Neural progenitor cell (in vitro differentiated cells): ENCODE results near the gene BEGAIN. TPM values are rescaled to one million over a fixed set of nuclear protein-coding genes. Genes with fewer than 3 reads are reported as not detected.

Experiments used
- DNase-seq: peaks from one replicate; pipeline ENCODE4 v3.0.0-alpha.2; 2016; ENCODE audit warnings: low spot score
- H2AFZ ChIP-seq: fragments of 200-600 bp; sonication (generic); replicated peaks from 2 replicates; pipeline ENCODE4 v1.6.1; 2016; ENCODE audit warnings: antibody characterized with exemption
- H3F3A ChIP-seq: fragments of 200-600 bp; sonication (generic); 2 replicates; pipeline ENCODE4 v1.6.1; 2016; ENCODE audit warnings: antibody characterized with exemption, low read depth
- H3K27ac ChIP-seq: fragments of 200-600 bp; sonication (generic); 2 replicates; pipeline ENCODE4 v1.5.1; 2016; ENCODE audit warnings: mild to moderate bottlenecking
- H3K27me3 ChIP-seq: fragments of 200-600 bp; sonication (generic); 2 replicates; pipeline ENCODE4 v1.6.1; 2016; ENCODE audit warnings: mild to moderate bottlenecking, moderate library complexity
- H3K36me3 ChIP-seq: fragments of 200-600 bp; sonication (generic); 2 replicates; pipeline ENCODE4 v1.5.1; 2016
- H3K4me1 ChIP-seq: fragments of 200-600 bp; sonication (generic); 2 replicates; pipeline ENCODE4 v1.6.1; 2016; ENCODE audit warnings: mixed run types
- H3K4me2 ChIP-seq: fragments of 200-600 bp; sonication (generic); 2 replicates; pipeline ENCODE4 v1.6.1; 2016
- H3K4me3 ChIP-seq: fragments of 200-600 bp; sonication (generic); 2 replicates; pipeline ENCODE4 v1.5.1; 2016
- H3K79me2 ChIP-seq: fragments of 200-600 bp; sonication (generic); 2 replicates; pipeline ENCODE4 v1.6.1; 2016; ENCODE audit warnings: low read depth
- H3K9ac ChIP-seq: fragments of 200-600 bp; sonication (generic); 2 replicates; pipeline ENCODE4 v1.6.1; 2016
- H3K9me3 ChIP-seq: fragments of 200-600 bp; sonication (generic); 2 replicates; pipeline ENCODE4 v1.5.1; 2016; ENCODE audit warnings: low read depth
- H4K20me1 ChIP-seq: fragments of 200-600 bp; sonication (generic); 2 replicates; pipeline ENCODE4 v1.6.1; 2016; ENCODE audit warnings: low read depth
- H3K27ac Mint-ChIP-seq: 3 replicates; pipeline ENCODE4 v1.8.0; 2021; ENCODE audit warnings: mixed read lengths
- H3K27me3 Mint-ChIP-seq: 2 replicates; pipeline ENCODE4 v1.8.0; 2022; ENCODE audit warnings: low read depth, mild to moderate bottlenecking, inconsistent platforms, moderate library complexity, mixed read lengths; ENCODE audit not compliant: insufficient read depth
- H3K36me3 Mint-ChIP-seq: 3 replicates; pipeline ENCODE4 v1.8.0; 2021; ENCODE audit warnings: mixed read lengths
- H3K4me1 Mint-ChIP-seq: 3 replicates; pipeline ENCODE4 v1.8.0; 2021; ENCODE audit warnings: mixed read lengths
- H3K4me3 Mint-ChIP-seq: 3 replicates; pipeline ENCODE4 v1.8.0; 2021; ENCODE audit warnings: mild to moderate bottlenecking, moderate library complexity, mixed read lengths
- H3K9me3 Mint-ChIP-seq: 3 replicates; pipeline ENCODE4 v1.8.0; 2020; ENCODE audit warnings: mixed read lengths
- CTCF ChIP-seq: fragments of 200-600 bp; sonication (generic); IDR thresholded peaks from 2 replicates; pipeline ENCODE4 v1.5.1; 2017; ENCODE audit warnings: antibody characterized with exemption, mild to moderate bottlenecking
- EZH2 ChIP-seq: fragments of 200-600 bp; sonication (generic); IDR thresholded peaks from 2 replicates; pipeline ENCODE4 v1.6.1; 2017; ENCODE audit warnings: antibody characterized with exemption, mild to moderate bottlenecking, moderate library complexity
- EZH2phosphoT487 ChIP-seq: fragments of 200-600 bp; sonication (generic); IDR thresholded peaks from 2 replicates; pipeline ENCODE4 v1.6.1; 2017; ENCODE audit warnings: antibody characterized with exemption
- total RNA-seq: library from RNA; depleted of rRNA; stranded (reverse); fragments of >200 nt; gene quantifications from 2 replicates; pipeline ENCODE4 v1.2.3, GENCODE V29; 2015; ENCODE audit warnings: low replicate concordance

Gene BEGAIN
- total RNA-seq, 1 donor from 2014 or later, result 4.0 TPM

- Mint-ChIP-seq H3K36me3 (no peaks in the 10 kb centered on the region), H3K9me3 (no peaks in the 10 kb centered on the region), H3K27me3 (peaks cover 6% of the 10 kb centered on the region), H3K4me3 (no peak overlapping the region), H3K27ac (no peak overlapping the region), H3K4me1 (peaks cover 10% of the 10 kb centered on the region)
- no peaks in the 10 kb centered on the region for H4K20me1 ChIP-seq
- no peaks in the 10 kb centered on the region for H3K9me3 ChIP-seq
- H3K36me3 ChIP-seq, result no peaks in the 10 kb centered on the region
- no peak overlapping the region for H3K4me3 ChIP-seq
- no peaks in the 10 kb centered on the region for H3F3A ChIP-seq
- H3K27ac ChIP-seq, result no peak overlapping the region
- TF ChIP-seq EZH2phosphoT487, result no peak
- no peak for TF ChIP-seq CTCF
- TF ChIP-seq EZH2, result no peak
- no peaks in the 10 kb centered on the region for H3K27me3 ChIP-seq
- no peak for DNase-seq
- peaks cover 12% of the 10 kb centered on the region for H3K4me1 ChIP-seq
- H3K9ac ChIP-seq, result no peak overlapping the region
- no peak overlapping the region for H3K4me2 ChIP-seq
- H3K79me2 ChIP-seq, result no peaks in the 10 kb centered on the region
- no peak overlapping the region for H2AFZ ChIP-seq
Measured at GRCh38 chr14:100530270-100531072, 56.7 kb downstream of the BEGAIN start.

- H3K9me3 Mint-ChIP-seq, result no peaks in the 10 kb centered on the region
- no peak overlapping the region for H3K9ac ChIP-seq
- no peaks in the 10 kb centered on the region for H3K36me3 Mint-ChIP-seq
- no peaks in the 10 kb centered on the region for H3K9me3 ChIP-seq
- no peak overlapping the region for H2AFZ ChIP-seq
- no peak overlapping the region for H3K27ac ChIP-seq
- H3F3A ChIP-seq, result no peaks in the 10 kb centered on the region
- peaks cover 9% of the 10 kb centered on the region for H3K4me1 Mint-ChIP-seq
- no peaks in the 10 kb centered on the region for H4K20me1 ChIP-seq
- no peak overlapping the region for H3K4me2 ChIP-seq
- no peaks in the 10 kb centered on the region for H3K79me2 ChIP-seq
- TF ChIP-seq EZH2phosphoT487 (no peak), EZH2 (no peak), CTCF (no peak)
- no peaks in the 10 kb centered on the region for H3K27me3 ChIP-seq
- no peak overlapping the region for H3K4me3 Mint-ChIP-seq
- no peak overlapping the region for H3K4me3 ChIP-seq
- no peak for DNase-seq
- H3K4me1 ChIP-seq, result peaks cover 7% of the 10 kb centered on the region
- H3K27me3 Mint-ChIP-seq, result peaks cover 10% of the 10 kb centered on the region
- no peaks in the 10 kb centered on the region for H3K36me3 ChIP-seq
- H3K27ac Mint-ChIP-seq, result no peak overlapping the region
Measured at GRCh38 chr14:100529561-100530031, 57.6 kb downstream of the BEGAIN start.

- Mint-ChIP-seq H3K27ac (no peak overlapping the region), H3K4me1 (peaks cover 7% of the 10 kb centered on the region), H3K27me3 (peaks cover 10% of the 10 kb centered on the region), H3K36me3 (no peaks in the 10 kb centered on the region), H3K9me3 (no peaks in the 10 kb centered on the region), H3K4me3 (no peak overlapping the region)
- Histone ChIP-seq H3K36me3 (no peaks in the 10 kb centered on the region), H3K27ac (no peak overlapping the region), H3F3A (no peaks in the 10 kb centered on the region), H3K4me3 (no peak overlapping the region), H3K4me1 (peaks cover 2% of the 10 kb centered on the region), H3K4me2 (no peak overlapping the region), H3K9me3 (no peaks in the 10 kb centered on the region), H2AFZ (no peak overlapping the region), H3K9ac (no peak overlapping the region), H3K79me2 (no peaks in the 10 kb centered on the region), H3K27me3 (no peaks in the 10 kb centered on the region), H4K20me1 (no peaks in the 10 kb centered on the region)
- TF ChIP-seq CTCF (no peak), EZH2 (no peak), EZH2phosphoT487 (no peak)
- DNase-seq, result no peak
Measured at GRCh38 chr14:100528962-100529560, 58.2 kb downstream of the BEGAIN start.
